Adipose tissue (tissue), 3 donors: ENCODE results near the gene APOL2. TPM values are rescaled to one million over a fixed set of nuclear protein-coding genes. Genes with fewer than 3 reads are reported as not detected.
"Not testable (repeated sequence)": the region's sequence is repeated elsewhere in the genome, so short reads cannot be mapped to it uniquely, and the experiment has no call there.

ENCODE experiments used
- H3K27ac ChIP-seq: one replicate; pipeline ENCODE4 v1.5.1; 2013; ENCODE audit warnings: low read depth, low read length
- WGBS, 3 donors: extraction: QIAGEN DNeasy Blood & Tissue Kit; methylation state at CpG; one replicate each; pipeline ENCODE4 v1.1.7; 2013; 5-methylcytosine and 5-hydroxymethylcytosine counted together
- polyA plus RNA-seq, 3 donors: library from polyadenylated mRNA; stranded (reverse); fragments of 200-250 nt; gene quantifications; one replicate each; pipeline ENCODE4 v1.2.3, GENCODE V29; 2013
- donor health status: healthy with polysubstance abuse.
- donor health status: Bipolar disorder and iron deficiency.
- donor health status: healthy.

The APOL2 gene
- polyA plus RNA-seq, 3 donors: 20.7 to 56.8 (median 33.7) TPM

DNA sequence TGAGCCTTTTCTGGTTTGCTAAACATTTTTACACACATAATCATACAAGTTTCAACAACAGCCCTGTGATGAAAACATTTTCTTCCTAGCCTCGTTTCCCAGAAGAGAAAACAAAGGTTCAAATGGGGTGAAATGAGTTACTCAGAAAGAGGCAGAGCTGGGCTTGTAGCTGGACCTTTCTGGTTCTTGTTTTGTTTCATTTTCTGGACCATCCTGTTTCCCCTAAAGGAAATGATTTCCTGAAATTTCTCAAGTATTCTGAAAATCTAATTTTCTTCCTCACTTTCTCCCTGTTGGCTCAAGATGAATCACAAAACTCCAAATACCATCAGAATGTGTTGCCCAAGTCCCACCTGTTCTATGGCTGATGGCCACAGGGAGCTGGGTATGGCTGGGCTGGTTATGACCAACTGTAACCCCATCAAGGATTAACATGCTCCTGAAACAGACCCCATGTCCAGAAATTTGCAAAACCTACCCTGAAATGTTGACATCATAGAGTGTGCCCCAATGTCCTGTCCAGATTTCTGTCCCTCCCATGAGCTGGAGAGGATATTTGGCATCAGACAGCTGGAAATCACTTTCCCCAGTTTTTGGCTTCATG, 31.1 kb downstream of the APOL2 start:
- WGBS, 3 donors: 24 to 34% (median 25%) methylated on average over 1 of the region's 1 CpG
- H3K27ac ChIP-seq: no peak overlapping the region

DNA sequence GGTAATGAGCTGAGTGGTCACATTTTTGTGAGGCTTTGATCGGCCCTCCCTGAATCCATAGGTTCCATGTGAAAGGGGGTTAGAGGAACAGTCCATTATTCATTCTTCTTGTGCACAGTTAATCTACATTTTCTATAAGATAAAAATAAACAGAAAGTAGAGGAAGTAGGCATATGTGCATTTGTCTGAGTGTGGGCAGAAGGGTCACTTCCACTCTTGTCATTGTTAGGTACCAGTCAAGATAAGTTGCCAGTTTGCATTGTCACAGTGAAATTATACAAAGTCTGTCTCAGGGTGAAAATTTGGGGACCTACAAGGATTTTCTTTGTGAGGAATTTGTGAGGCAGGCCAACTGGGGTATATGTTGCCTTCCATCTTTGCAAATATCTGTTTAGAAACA, 33.1 kb downstream of the APOL2 start:
- 93 to 100% (median 95%) methylated on average over 1 of the region's 1 CpG for WGBS, 3 donors
- H3K27ac ChIP-seq: no peak overlapping the region

DNA sequence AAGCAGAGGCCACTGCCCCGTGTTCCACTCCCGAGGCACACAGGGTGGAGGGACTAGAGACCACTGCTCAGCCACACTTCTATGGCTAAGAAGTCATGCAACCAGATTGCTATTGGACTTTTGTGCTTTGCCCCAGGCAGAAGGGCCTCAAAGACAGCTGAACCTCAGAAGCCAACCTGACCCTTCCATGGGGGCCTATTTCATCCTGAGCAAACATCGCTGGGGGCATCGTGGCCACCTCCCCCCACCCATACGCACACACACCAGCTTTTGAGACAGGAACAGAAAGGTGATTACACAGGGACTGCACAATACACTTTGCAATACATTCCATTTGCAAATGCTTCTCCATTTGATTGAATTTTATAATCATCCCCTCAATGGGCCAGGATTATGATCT, 33.8 kb downstream of the APOL2 start:
- 70 to 85% (median 76%) methylated on average over 5 of the region's 5 CpGs for WGBS, 3 donors
- not testable (repeated sequence) for H3K27ac ChIP-seq

DNA sequence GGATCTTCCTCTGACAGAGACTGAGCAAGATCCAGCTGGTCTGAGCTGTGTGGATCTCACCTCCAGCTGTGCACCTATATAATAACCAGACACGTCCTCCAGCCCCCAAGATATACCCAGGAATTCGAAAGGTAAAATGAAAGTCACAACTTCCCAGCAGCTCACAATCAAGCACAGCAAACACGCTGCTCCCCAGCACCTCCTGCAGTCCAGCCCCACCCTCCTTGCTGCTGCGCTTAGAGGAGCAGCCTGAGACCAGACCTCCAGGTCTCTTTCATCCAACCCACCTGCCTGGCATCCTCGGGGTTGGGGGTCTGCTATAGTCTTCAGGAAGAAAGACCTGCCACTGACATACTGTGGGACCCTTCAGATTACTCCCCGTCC, 34.7 kb downstream of the APOL2 start:
- WGBS, 3 donors: 58 to 65% (median 64%) methylated on average over 6 of the region's 6 CpGs
- no peak overlapping the region for H3K27ac ChIP-seq

DNA sequence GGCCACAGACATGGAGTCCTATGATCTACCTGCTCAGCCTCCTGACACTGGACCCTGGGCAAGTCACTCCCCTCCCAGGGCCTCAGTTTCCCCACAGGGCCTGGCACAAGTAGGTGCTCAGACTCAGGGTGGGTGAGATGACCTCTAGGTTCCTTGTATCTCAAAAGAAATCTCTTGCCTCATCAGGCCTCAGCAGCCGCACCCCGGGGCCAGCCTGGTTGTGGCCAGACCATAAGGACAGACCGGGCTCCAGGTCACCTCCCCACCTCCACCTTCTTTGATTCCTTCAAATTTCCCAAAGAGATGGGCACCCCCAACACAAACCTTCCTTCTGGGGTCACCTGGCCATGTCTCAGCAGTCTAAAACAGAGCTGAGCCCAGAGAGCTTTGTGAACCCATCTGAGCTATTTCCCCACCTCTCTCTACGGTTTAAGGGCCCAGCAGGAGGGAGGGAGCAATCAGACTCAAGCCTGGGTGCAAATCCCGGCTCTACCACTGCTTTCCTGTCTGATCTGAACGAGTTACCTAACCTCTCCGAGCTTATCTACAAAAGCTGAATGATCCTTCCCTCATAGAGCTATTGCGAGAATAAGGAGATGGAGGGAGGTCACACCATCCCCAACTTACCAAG, 35.2 kb downstream of the APOL2 start:
- WGBS, 3 donors: 74 to 82% (median 77%) methylated on average over 8 of the region's 8 CpGs
- no peak overlapping the region for H3K27ac ChIP-seq

DNA sequence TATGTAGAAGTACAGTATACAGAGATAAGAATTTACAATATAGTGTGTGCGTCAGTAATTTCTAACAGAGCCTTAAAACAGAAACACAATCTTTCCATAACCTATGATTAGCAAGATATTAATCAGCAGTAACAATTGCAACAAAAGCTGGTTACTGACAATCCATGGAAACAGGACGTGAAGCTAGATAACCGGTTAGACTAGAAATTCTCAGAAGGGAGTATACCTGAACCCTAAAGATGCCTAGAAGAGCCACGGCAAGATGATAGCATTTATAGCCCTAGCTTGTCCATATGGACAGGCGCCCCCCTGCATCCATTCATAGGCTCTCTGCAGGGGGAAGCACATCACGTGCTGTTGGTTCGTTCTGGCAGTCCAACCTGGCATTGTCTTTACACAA, 35.9 kb downstream of the APOL2 start:
- H3K27ac ChIP-seq: not testable (repeated sequence)
- WGBS, 3 donors: 63 to 86% (median 81%) methylated on average over 7 of the region's 7 CpGs

DNA sequence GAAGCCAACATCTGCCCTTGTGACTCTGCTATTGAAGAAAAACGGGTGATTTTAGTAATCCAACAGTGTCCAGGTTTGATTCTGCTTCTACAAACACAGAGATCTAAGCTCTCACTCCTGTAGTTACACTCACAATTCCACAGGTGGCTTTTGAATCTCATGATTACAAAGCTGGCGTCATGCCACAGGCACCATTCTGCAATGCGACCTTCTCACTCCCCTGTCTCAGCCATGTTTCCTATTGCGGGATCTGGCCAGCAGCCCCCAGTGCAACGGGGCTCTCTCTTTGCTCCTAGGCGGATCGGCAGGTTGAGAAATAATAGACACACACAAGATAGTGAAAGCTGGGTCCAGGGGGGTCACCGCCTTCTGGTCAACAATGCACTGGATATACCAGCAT, 36.4 kb downstream of the APOL2 start:
- WGBS, 3 donors: 19 to 55% (median 46%) methylated on average over 8 of the region's 8 CpGs
- H3K27ac ChIP-seq: not testable (repeated sequence)

DNA sequence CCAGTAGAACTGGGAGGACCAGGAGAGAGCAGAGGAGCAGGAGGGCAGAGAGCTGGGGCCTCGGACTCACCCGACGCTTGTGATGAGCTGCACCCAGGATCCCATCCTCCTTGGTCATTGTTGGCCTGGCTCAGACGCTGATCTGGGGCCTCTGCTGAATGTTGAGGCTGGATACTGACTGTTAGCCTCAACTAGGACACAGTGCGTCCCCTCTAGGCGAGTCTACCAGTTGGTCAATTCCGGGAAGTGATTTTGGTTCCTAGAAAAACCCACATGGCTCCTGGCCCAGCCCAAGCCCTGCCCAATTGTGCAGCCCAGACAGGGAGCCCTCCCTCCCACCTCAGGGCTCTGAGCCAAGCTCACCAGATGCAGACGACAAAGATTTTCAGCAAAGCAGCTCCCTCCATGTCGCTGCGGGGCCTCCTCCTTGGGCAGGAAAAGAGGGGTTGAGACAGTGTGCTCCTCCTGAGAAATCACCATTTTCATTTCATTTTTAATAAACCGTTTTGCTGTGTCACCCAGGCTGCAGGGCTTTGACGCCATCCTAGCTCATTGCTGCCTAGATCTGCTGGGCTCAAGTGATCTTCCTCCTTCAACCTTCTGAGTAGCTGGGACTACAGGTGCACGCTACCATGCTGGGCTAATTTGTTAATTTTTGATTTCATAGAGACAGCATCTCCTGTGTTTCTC, 37.6 kb downstream of the APOL2 start, which contains the start of gene APOL4:
TSS of gene APOL4 (minus strand) at position 180 of the 690 bp plus-strand sequence. CDS start at position 105, 75 bp downstream.
- H3K27ac ChIP-seq: no peak within 1 kb of the TSS
- 18 to 43% (median 22%) methylated on average over 13 of the region's 13 CpGs for WGBS, 3 donors

DNA sequence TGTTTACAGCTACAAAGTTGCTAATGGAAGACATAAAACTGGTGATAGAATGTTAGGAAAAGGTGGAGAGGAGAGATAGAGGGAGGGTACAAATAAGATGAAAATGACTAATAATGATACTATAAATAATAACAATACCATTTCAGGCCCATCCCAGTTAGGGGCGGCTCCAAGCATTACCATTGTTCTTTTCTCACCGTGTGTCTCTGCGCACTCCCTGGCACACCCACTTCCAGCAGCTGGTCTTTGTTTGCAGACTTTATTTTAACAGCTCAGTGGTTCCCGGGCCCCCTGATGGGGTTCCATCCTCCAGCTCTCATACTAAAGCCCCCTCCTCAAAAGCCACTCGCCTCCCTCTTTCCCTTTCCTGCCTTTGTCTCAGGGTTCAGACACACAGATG, 38.3 kb downstream of the APOL2 start:
- H3K27ac ChIP-seq: not testable (repeated sequence)
- WGBS, 3 donors: 69 to 86% (median 71%) methylated on average over 1 of the region's 5 CpGs

DNA sequence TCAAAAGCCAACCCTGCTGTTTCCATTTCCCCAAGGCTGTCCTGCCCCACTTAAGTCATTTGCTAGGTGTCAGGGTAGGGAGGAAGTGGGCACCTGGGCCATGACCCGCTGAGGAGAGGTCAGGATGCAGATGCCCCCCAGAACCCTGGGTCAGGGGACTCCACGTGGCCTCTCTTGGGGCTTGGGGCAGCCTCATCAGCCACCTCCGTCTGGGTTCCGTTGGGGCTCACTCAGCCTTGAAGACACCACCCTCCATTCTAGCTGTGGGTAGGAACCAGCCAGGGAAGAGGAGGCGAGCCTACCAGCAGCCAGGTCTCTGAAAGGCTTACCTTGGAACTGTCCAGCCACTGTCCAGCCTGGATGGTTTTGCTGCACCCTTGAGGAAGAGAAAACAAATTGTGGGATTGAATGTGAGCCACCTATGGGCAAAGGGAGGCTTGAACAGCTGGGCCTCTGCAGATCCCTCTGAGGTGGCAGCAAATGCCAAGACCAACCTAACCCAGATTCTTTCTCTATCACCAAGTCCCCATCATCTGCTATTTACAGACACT, 40.3 kb downstream of the APOL2 start:
- no peak overlapping the region for H3K27ac ChIP-seq
- WGBS, 3 donors: 72 to 88% (median 86%) methylated on average over 5 of the region's 5 CpGs

DNA sequence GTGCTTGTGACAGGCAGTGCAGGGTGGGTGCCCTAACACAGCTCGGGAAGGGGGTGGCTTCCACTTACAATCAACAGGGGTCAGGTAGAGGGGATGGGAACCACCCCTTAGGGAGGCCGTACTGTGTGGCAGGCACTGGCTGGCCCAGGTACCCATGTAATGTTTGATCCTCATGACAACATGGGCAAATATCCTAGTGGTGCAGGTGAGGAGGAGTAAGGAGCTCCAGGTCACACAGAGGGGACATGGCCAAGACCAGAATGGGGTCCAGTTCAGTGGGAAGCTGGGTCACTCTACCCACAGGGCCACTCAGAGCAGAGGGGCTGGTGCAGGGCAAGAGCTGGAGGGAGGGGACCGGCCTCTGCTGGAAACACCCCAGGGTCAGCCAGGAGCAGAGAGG, 40.8 kb downstream of the APOL2 start:
- WGBS, 3 donors: 87 to 96% (median 91%) methylated on average over 3 of the region's 3 CpGs
- no peak overlapping the region for H3K27ac ChIP-seq

DNA sequence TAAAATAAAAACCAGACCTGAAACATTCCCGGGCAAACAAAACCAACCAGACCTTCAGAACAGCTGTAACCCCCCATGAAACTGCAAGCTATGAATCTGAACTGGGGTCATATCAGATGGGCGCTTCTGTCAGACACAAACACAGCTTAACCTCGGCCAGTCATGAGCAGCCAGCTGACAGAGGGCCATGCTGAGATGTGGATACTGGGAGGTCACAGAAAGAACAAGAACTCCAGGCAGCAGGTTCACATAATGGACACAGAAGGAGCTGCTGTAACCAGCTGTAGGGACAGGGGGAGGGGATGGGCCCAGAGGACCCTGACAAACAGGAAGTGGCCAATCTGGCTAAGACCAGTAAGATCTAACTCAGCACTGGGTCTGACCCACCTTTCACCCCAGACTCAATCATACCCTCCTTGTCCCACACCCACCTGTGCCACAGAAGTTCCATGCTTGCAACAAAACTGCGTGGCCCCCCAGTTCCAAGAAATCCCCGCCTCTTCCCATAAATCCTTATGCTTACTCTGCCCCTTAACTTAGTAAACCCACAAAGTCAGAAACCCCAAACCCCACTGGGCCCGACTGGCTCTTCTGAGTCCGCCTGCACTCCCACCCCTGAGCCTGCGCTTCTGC, 41.7 kb downstream of the APOL2 start:
- no peak overlapping the region for H3K27ac ChIP-seq
- WGBS, 3 donors: 34 to 63% (median 46%) methylated on average over 8 of the region's 8 CpGs

DNA sequence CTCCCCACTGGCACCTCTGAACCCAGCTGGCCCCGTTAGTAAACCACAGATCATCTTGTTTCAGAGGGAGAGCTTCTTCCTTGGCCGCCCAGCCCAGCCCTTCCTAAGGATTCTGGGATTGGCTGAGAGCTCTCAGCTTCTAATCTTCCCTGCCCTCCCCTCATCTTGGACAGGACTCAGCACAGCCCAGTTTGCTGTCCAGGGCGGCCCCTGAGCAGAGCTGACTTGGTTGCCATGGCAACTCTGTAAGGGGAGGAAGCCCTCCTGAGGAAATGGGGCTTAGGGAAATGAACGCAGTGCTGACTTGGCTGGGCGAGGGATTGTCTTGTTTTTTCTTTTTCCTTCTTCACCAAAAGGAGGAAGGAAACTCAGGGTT, 42.3 kb downstream of the APOL2 start:
- 7 to 64% (median 12%) methylated on average over 4 to 5 of the region's 5 CpGs for WGBS, 3 donors
- H3K27ac ChIP-seq: no peak overlapping the region

DNA sequence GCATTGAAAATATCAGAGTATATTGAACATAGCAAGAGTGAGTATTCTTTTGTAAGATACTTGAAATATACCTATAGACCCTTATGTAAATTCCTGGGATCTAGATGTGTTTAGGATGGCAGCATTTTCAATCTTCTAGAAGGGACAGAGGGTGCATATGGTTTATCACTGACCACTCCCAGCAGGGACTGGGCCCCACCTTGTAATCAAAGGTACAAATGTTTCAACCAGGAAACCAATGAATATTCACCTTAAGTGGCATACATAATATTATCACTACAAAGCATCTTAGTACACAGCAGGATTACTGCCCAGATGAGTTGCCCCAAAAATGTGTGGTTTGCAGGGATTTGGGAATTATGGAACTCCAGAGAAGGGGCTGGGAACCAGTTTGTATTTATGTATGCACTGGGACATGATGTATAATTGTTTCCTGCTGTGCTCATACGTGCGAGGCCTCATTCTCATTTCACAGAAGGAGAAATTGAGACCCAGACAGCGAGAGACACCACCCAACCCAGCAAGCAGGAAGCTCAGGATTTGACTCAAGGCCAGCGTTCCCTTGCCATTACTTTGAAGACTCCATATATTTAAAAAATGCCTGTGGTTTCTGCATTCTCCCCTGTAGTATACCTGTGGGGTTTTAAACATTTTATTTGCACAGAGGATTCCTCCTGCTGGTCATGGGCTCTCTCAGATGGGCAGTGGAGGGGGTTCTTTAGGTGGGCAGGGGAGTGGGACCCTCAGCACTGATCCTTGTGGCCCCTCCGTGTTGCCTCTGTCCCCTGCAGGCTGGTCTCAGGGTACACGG, 42.9 kb downstream of the APOL2 start:
- WGBS, 3 donors: 34 to 70% (median 35%) methylated on average over 6 of the region's 6 CpGs
- H3K27ac ChIP-seq: no peak overlapping the region

DNA sequence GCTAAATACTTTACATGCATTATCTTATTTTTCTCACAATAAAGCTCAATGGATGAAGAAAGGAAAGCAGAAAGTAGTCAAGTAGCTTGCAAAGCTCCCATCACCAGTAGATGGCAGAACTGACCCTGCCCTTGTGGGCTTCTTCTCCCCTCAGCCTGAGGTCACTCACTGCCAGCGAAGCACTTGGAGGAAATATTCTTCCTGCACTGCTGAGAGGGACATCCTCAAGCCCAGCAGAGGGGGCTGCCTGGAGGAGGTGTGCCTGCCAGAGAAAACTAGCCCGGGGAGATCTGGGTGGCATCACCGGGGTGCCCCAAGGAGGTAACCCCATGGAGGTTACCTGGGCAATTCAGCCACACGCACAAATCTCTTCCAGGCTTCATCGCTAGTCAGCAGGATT, 44.4 kb downstream of the APOL2 start:
- no peak overlapping the region for H3K27ac ChIP-seq
- WGBS, 3 donors: 49 to 56% (median 53%) methylated on average over 5 of the region's 5 CpGs

DNA sequence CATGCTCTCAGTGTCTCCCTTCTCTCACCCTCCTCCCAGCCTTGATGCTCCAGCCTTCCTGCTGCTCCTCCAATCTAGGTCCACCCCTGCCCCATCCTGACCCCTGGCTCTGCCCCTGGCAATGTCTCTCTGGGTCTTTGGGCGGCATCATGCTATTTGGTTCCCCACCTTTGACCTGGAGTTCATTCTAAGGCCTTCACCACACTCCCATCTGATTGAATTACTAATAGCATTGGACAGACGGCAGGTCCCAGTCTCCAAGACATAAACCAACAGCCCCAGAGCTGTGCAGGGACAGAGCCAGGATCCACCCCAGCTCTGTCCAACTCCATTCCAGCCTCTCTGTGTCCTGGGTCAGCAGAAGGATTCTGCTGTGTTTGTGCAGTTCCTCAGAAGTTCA, 44.9 kb downstream of the APOL2 start:
- H3K27ac ChIP-seq: no peak overlapping the region
- WGBS, 3 donors: 75 to 84% (median 83%) methylated on average over 2 of the region's 2 CpGs

DNA sequence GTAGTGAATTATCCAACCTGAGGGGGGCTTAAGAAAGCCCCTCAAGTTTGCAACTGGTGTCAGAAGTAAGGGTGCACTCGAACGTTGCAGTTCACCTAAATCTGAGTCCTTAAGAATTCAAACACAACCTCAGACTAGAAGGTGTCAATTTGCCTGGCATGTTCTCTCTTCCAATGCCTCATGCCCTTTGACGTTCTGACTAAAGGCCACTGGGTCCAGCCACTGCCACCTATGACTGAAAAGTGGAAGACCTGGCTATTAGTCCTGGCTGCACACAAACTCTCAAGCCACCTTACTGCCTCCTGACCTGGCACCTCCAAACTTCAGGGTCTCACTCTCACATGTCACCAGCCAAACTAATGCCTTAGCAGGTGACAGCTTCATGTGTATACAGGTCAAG, 45.8 kb downstream of the APOL2 start:
- 52 to 85% (median 69%) methylated on average over 3 of the region's 3 CpGs for WGBS, 3 donors
- H3K27ac ChIP-seq: no peak overlapping the region

DNA sequence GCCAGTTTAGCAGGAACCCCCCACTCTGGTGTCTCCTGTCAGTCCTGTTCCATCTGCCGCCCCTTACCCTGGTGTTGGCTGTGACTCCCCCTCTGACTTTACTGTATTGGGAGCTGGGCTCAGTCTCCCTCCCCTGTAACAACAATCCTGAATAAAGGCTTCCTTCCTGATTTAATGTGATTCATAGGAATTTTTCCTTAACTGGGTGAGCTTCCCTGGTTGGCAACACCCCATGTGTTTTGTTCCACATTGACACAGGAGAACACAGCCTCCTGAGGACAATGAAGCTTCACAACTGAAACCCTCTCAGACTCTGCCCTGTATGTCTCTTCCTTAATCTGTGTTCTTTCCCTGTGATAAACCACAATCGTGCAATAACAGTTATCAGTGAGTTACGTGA, 46.2 kb downstream of the APOL2 start:
- WGBS, 3 donors: 75 to 78% (median 77%) methylated on average over 3 of the region's 3 CpGs
- H3K27ac ChIP-seq: no peak overlapping the region
